Astrocyte of the cerebellum (primary cell): ENCODE results near the gene KAT7.

Experiments
- DNase-seq: peaks from one replicate; pipeline ENCODE4 v3.0.0-alpha.2; 2011; ENCODE audit warnings: low read depth
- H3K4me3 ChIP-seq: 2 replicates; pipeline ENCODE4 v1.5.1; 2011; ENCODE audit warnings: mild to moderate bottlenecking, low read depth, low read length, moderate library complexity
- CTCF ChIP-seq: IDR thresholded peaks from 2 replicates; pipeline ENCODE4 v1.5.1; 2012; ENCODE audit warnings: low read length, low read depth, moderate library complexity, mild to moderate bottlenecking; ENCODE audit errors: missing control alignments
- in situ Hi-C: cut with HindIII; loops from 2 replicates; pipeline ENCODE4 v1.10.0; 2017; ENCODE audit warnings: low sequenced_read_pairs

Gene KAT7

DNA sequence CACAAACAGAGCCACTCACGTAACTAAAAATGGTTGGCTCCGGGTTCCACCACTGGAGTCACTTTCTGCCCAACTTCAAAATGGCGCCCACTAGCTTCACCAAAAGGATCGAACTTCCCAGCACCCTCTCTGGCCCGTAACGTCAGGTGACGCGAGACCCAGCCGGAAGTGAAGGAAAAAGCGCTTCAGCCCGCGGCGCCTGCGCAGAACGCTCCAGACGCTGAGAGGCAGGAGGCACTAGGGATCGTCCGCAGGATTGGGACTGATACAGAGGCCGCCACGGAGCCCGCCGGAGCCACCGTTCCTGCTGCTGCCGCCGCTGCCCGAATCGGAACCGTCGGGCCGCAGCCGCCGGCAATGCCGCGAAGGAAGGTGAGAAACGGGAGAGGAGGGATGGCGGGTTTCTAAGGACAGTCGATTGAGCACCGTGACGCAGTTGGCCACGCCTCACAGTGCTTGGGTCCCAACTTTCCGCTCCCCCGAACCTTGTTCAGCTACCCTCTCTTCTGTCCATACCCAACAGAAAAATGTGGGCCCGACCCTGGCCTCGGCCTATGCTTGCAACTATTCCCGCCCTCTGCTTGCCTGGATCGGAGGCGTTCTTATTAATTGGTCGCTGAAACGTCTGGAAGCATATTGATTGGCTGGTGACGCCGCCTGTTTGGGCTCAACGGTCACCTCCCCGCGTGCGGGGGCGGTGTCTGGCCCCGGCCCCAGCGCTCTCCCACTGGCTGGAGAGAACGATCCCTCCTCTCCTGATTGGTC, at the start of gene KAT7:
KAT7 (plus strand) TSS at position 204 of the 765 bp plus-strand sequence; CDS start at position 358, 154 bp downstream.
- H3K4me3 ChIP-seq = peak within 1 kb of the TSS; percentile 90
- peak; percentile 100 for DNase-seq
- no peak for TF ChIP-seq CTCF
- in situ Hi-C loops = no loop called here

GRCh38 chr17:49739641-49740271, 48.7 kb upstream of the KAT7 start:
- H3K4me3 ChIP-seq = no peak overlapping the region
- no peak for DNase-seq
- in situ Hi-C loops = no loop called here

GRCh38 chr17:49741009-49741691, 47.3 kb upstream of the KAT7 start:
- in situ Hi-C loops = no loop called here
- DNase-seq = no peak
- no peak overlapping the region for H3K4me3 ChIP-seq
- TF ChIP-seq CTCF = no peak

More at GRCh38 chr17:49739641-49740271, 48.7 kb upstream of the KAT7 start:
- no peak for TF ChIP-seq CTCF

DNA sequence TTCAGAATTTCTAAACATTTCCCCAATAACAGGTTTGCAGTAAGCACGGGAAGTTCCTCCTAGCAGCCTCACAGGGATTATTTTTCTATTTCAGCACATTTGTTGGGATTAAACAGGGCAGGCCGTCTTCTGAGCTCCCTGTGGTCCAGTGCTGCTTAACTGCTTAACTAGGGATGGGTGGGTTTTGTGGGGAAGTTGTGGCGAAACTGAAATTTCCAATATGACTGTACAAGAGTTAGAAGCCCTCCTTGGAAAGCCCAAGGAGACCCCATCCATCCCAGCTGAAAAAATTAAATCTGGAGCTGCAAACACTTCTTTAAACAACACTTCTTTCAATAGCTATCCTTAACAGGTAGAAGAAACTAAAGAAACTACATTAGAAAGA, 46.8 kb upstream of the KAT7 start:
- H3K4me3 ChIP-seq = no peak overlapping the region
- in situ Hi-C loops = no loop called here
- TF ChIP-seq CTCF = no peak
- no peak for DNase-seq

DNA sequence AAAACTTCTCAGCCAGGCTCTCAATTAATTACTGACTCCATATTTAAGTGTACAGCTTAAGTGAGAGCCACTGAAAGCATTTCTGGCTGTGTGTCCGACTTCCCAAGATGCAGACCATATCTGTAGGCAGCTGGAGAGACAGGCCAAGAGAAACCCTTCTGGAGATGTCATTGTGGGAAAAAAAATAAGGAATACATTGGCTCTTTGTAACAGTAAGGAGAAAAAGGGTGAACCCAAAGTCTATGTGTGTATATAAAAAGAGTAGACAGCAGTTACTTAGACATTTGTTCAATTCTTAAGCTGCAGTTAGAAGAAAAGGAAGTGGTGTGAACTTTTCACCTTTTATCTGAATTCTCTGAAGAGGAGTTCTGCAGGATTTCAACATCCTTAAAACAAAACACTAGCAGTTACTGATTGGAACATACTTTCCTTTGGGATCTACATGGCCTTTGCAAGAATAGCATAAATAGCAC, 46.3 kb upstream of the KAT7 start:
- TF ChIP-seq CTCF = no peak
- H3K4me3 ChIP-seq = no peak overlapping the region
- no peak for DNase-seq
- in situ Hi-C loops = no loop called here
